ENCODE results near the gene C10orf90. TPM values are rescaled to one million over a fixed set of nuclear protein-coding genes. Genes with fewer than 3 reads are reported as not detected.

Gene C10orf90
- total and polyA plus RNA-seq, 2 of the 8 experiments (the other 6 are each of a cell fraction or from before 2014, with no cell fraction given), result 0.21 TPM; not detected in 1

- H3K4me1 ChIP-seq (replicated peaks in 1 of 4; ENCODE audit: control insufficient read depth in 3 of 4, insufficient read depth in 4 of 4, low read length in 3 of 4), result 0 out of 7 replicates have a peak, but pooled peaks cover 0 to 4% (median 0%) of the 10 kb centered on the region in 4 experiments
- H2BK5ac ChIP-seq (ENCODE audit: low read depth, low read length), result no peak overlapping the region
- no peak overlapping the region for H3K27ac ChIP-seq (ENCODE audit: low read depth, low read length)
- H2BK15ac ChIP-seq (ENCODE audit: low read length), result no peak overlapping the region
- no peaks in the 10 kb centered on the region for H3K23me2 ChIP-seq (ENCODE audit: low read depth, low read length)
- CTCF ChIA-PET (ENCODE audit: partially characterized antibody), result interaction anchor here (0.6 to 2.6 kb wide), 3 partner anchors 13 to 286 kb away, joined by 3 to 7 read pairs (median 4); no protein-coding TSS in a partner anchor
- 0 out of 2 replicates have a peak overlapping the region, but pooled peaks have one; percentile 46 for H2AFZ ChIP-seq (ENCODE audit: low read length)
- FAIRE-seq, result no peak
- no peaks in the 10 kb centered on the region for H3K9me3 ChIP-seq (ENCODE audit: insufficient read depth in 2 of 2, low read depth in 1 of 2, low read length in 1 of 2)
- H4K8ac ChIP-seq (ENCODE audit: extremely low read depth, insufficient read depth, low read length), result no peak overlapping the region
- no peaks in the 10 kb centered on the region for H3K79me2 ChIP-seq (ENCODE audit: control insufficient read depth in 1 of 2, insufficient read depth in 2 of 2, low read length in 2 of 2)
- no peaks in the 10 kb centered on the region for H3K36me3 ChIP-seq (ENCODE audit: control insufficient read depth in 2 of 4, insufficient read depth in 4 of 4, low read length in 3 of 4)
- H3K4me3 ChIP-seq (ENCODE audit: extremely low read depth in 1 of 4, insufficient read depth in 2 of 4, low read depth in 3 of 4, low read length in 4 of 4), result no peak overlapping the region
- H3K4me2 ChIP-seq (ENCODE audit: insufficient read depth in 1 of 2, low read depth in 2 of 2, low read length in 2 of 2), result no peak overlapping the region
- TF ChIP-seq SIRT6 (IDR thresholded peaks at IDR 0.05; ENCODE audit: low read length) (no peak), TBP (IDR thresholded peaks at IDR 0.05; ENCODE audit: low read depth, low read length) (no peak), ATF2 (IDR thresholded peaks at IDR 0.05; ENCODE audit: low read length) (no peak), CHD2 (IDR thresholded peaks at IDR 0.05; ENCODE audit: low read length) (no peak), PHF8 (conservative IDR thresholded peaks at IDR 0.05; ENCODE audit: low read depth, low read length) (no peak), RBBP5 (IDR thresholded peaks at IDR 0.05; ENCODE audit: borderline replicate concordance, low read depth, low read length) (no peak), E2F6 (IDR thresholded peaks at IDR 0.05) (no peak), RNF2 (IDR thresholded peaks at IDR 0.05; ENCODE audit: borderline replicate concordance, low read depth, low read length, missing control alignments, poor library complexity, severe bottlenecking) (no peak), USF2 (IDR thresholded peaks at IDR 0.05; ENCODE audit: low read length) (no peak)
- H3K18ac ChIP-seq (ENCODE audit: extremely low read depth, low read length), result no peak overlapping the region; the same call in 1 of the 2 replicates
- H2AK5ac ChIP-seq (ENCODE audit: low read depth, low read length), result no peak overlapping the region
- 83% methylated on average over 8 of the region's 8 CpGs; no CpG with 5 or more reads in 1 of the 2 experiments for WGBS, 2 experiments (ENCODE audit: extremely low coverage in 1 of 2, insufficient coverage in 1 of 2, insufficient read length in 1 of 2, insufficient replicate concordance in 2 of 2, low coverage in 1 of 2, low lambda C conversion rate in 2 of 2, missing lambda C conversion rate in 1 of 2)
- H3K14ac ChIP-seq (ENCODE audit: insufficient read length), result no peak overlapping the region
- H2BK12ac ChIP-seq (ENCODE audit: low read depth, low read length), result no peak overlapping the region
- no peaks in the 10 kb centered on the region for H3K79me1 ChIP-seq (ENCODE audit: low read depth, low read length)
- H2BK20ac ChIP-seq (ENCODE audit: low read length), result no peak overlapping the region
- H3K27me3 ChIP-seq (replicated peaks in 1 of 4; ENCODE audit: control insufficient read depth in 3 of 4, extremely low read depth in 1 of 4, insufficient read depth in 3 of 4, low read length in 3 of 4), result no peaks in the 10 kb centered on the region
- no peak overlapping the region for H3K4ac ChIP-seq (replicated peaks; ENCODE audit: insufficient read length, low read depth, low read length)
- no peaks in the 10 kb centered on the region for H4K20me1 ChIP-seq (replicated peaks in 1 of 2; ENCODE audit: control insufficient read depth in 1 of 2, insufficient read depth in 2 of 2, low read length in 2 of 2)
- no peak overlapping the region for H3K9ac ChIP-seq (replicated peaks in 1 of 4; ENCODE audit: extremely low read depth in 1 of 4, low read depth in 3 of 4, low read length in 3 of 4)
- H4K91ac ChIP-seq (replicated peaks; ENCODE audit: insufficient read length, low read length), result no peak overlapping the region
- H3K56ac ChIP-seq (replicated peaks; ENCODE audit: insufficient read length, low read depth, low read length), result no peak overlapping the region
- no peak overlapping the region for H2BK120ac ChIP-seq (replicated peaks; ENCODE audit: low read depth, low read length)
- H4K5ac ChIP-seq (ENCODE audit: insufficient read length, low read depth, low read length), result no peak overlapping the region
- DNase-seq (ENCODE audit: low read depth in 1 of 2, low spot score in 2 of 2), result peak in 1 of 2 experiments; percentile 33
- POLR2A ChIA-PET (ENCODE audit: partially characterized antibody), result no interaction called here
- H3K23ac ChIP-seq (ENCODE audit: insufficient read length), result no peak overlapping the region
These were observed 199.5 kb downstream of the C10orf90 start for GRCh38 chr10:126470991-126471390.

All from H1 (cell line).